ENCODE measurements around the gene PRDM16. TPM values are rescaled to one million over a fixed set of nuclear protein-coding genes. Genes with fewer than 3 reads are reported as not detected.

Gene PRDM16
- total and polyA plus RNA-seq, 2 of the 4 experiments (the other 2 are of a cell fraction), result 0.02 TPM; not detected in 1

GRCh38 chr1:3136532-3136931, 67.5 kb downstream of the PRDM16 start:
- Histone ChIP-seq H4K8ac (ENCODE audit: low read depth in 2 of 2, low read length in 2 of 2) (no peak overlapping the region), H2AFZ (replicated peaks; ENCODE audit: low read length, poor library complexity) (no peak overlapping the region), H3K4me1 (ENCODE audit: control insufficient read depth, insufficient read depth, low read length) (no peaks in the 10 kb centered on the region), H3K9me1 (ENCODE audit: insufficient read depth, low read length) (no peaks in the 10 kb centered on the region), H3K36me3 (ENCODE audit: control insufficient read depth, insufficient read depth, low read length) (no peaks in the 10 kb centered on the region), H4K91ac (ENCODE audit: insufficient read depth, low read depth, low read length) (no peak overlapping the region), H3K4me2 (ENCODE audit: low read depth, low read length) (no peak overlapping the region), H3K18ac (ENCODE audit: low read depth, low read length) (no peak overlapping the region), H2AK9ac (replicated peaks; ENCODE audit: low read depth, low read length, poor library complexity) (no peak overlapping the region), H3K14ac (replicated peaks; ENCODE audit: low read depth, low read length) (no peak overlapping the region), H4K20me1 (ENCODE audit: insufficient read depth, low read length) (no peaks in the 10 kb centered on the region), H3K27ac (ENCODE audit: insufficient read depth, low read length) (no peak overlapping the region), H4K5ac (ENCODE audit: low read depth, low read length) (no peak overlapping the region), H3K9ac (ENCODE audit: low read depth, low read length) (no peak overlapping the region), H3K4me3 (ENCODE audit: insufficient read depth, low read depth, low read length) (no peak overlapping the region), H2BK120ac (ENCODE audit: low read depth, low read length) (no peak overlapping the region), H3K9me3 (ENCODE audit: control insufficient read depth, insufficient read depth, low read length) (peaks cover 2% of the 10 kb centered on the region; the same call in 1 of the 2 replicates), H2BK5ac (ENCODE audit: low read depth, low read length, poor library complexity, severe bottlenecking) (no peak overlapping the region), H2AK5ac (ENCODE audit: low read depth, low read length) (no peak overlapping the region), H3K56ac (ENCODE audit: extremely low read depth, insufficient read depth, low read length) (no peak overlapping the region), H2BK15ac (ENCODE audit: low read depth, low read length) (no peak overlapping the region), H2BK20ac (ENCODE audit: low read depth, low read length) (no peak overlapping the region), H3K79me1 (ENCODE audit: low read depth in 1 of 2, low read length in 2 of 2) (no peaks in the 10 kb centered on the region), H3K27me3 (ENCODE audit: control insufficient read depth, insufficient read depth, low read length) (no peaks in the 10 kb centered on the region; the same call in 1 of the 2 replicates), H3K4ac (ENCODE audit: low read depth, low read length) (no peak overlapping the region), H3K23ac (ENCODE audit: low read depth, low read length) (no peak overlapping the region)
- ChIA-PET CTCF (no interaction called here), POLR2A (ENCODE audit: unreplicated experiment) (no interaction called here)
- TF ChIP-seq MAFK (IDR thresholded peaks at IDR 0.05; ENCODE audit: low read depth, low read length) (no peak), FOS (IDR thresholded peaks at IDR 0.05; ENCODE audit: low read depth, low read length) (no peak), RAD21 (IDR thresholded peaks at IDR 0.05; ENCODE audit: low read length) (no peak), BHLHE40 (IDR thresholded peaks at IDR 0.05; ENCODE audit: low read depth, low read length) (no peak), CEBPB (IDR thresholded peaks at IDR 0.05; ENCODE audit: low read depth, low read length) (no peak), SMC3 (IDR thresholded peaks at IDR 0.05; ENCODE audit: low read depth, low read length) (no peak), MAZ (IDR thresholded peaks at IDR 0.05; ENCODE audit: borderline replicate concordance, low read depth, low read length) (no peak), CHD1 (IDR thresholded peaks at IDR 0.05; ENCODE audit: low read depth, low read length) (no peak), RFX5 (IDR thresholded peaks at IDR 0.05; ENCODE audit: low read depth, low read length) (no peak), CTCF (conservative IDR thresholded peaks at IDR 0.05; ENCODE audit: low read depth, low read length) (no peak), MXI1 (IDR thresholded peaks at IDR 0.05; ENCODE audit: borderline replicate concordance, low read depth, low read length) (no peak), POLR2A (IDR thresholded peaks at IDR 0.05; ENCODE audit: low read depth, low read length) (no peak)
- TF ChIP-seq, protein P1, sequence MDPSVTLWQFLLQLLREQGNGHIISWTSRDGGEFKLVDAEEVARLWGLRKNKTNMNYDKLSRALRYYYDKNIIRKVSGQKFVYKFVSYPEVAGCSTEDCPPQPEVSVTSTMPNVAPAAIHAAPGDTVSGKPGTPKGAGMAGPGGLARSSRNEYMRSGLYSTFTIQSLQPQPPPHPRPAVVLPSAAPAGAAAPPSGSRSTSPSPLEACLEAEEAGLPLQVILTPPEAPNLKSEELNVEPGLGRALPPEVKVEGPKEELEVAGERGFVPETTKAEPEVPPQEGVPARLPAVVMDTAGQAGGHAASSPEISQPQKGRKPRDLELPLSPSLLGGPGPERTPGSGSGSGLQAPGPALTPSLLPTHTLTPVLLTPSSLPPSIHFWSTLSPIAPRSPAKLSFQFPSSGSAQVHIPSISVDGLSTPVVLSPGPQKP (IDR thresholded peaks at IDR 0.05; ENCODE audit: borderline replicate concordance, low read depth, low read length), result no peak
- in situ Hi-C loops (cut with MboI; ENCODE audit: low sequenced_read_pairs) (no loop called here), dilution Hi-C loops (cut with HindIII; ENCODE audit: low sequenced_read_pairs, unreplicated experiment) (no loop called here), intact Hi-C loops (cut with micrococcal nuclease) (no loop called here)
- BruUV-seq (replicated peaks), result no TSS peak
- WGBS, 2 experiments (ENCODE audit: extremely low coverage in 2 of 2, insufficient read length in 1 of 2), result no CpG with 5 or more reads among the region's 5 CpGs
- ATAC-seq (ENCODE audit: low read depth), result no peak
- no peak for DNase-seq
